NCI-H2171 treated with DMSO at 0.1 percent for 48 hours (cell line): ENCODE measurements around the gene XPO6.
A peak's percentile ranks its signal among the peaks of the same experiment; 100 is the strongest.

Experiments
- DNase-seq: peaks from one replicate; lab custom pipeline; 2025; lab: John Stamatoyannopoulos, UW

XPO6 gene

GRCh38 chr16:28182801-28183200 lies 29.0 kb downstream of the XPO6 start:
- no peak for DNase-seq

DNA sequence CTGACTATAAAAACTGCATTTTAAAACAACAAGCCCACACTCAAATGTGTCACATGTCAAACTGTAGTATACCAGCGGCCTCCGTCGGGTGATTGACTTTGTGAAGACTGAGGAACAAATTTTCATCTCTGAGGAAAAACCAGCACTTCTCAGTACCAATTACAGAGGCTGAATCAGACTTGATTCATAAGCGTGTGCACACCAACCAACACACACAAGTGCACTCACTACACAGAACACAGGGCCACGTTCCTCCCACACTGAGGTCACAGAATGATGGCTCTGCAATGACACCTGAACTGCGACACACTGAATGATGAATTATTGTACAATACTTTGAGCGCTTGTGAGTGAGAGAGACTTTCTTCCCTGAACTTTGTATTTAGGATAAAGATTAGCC lies 29.6 kb downstream of the XPO6 start:
- DNase-seq, result no peak

DNA sequence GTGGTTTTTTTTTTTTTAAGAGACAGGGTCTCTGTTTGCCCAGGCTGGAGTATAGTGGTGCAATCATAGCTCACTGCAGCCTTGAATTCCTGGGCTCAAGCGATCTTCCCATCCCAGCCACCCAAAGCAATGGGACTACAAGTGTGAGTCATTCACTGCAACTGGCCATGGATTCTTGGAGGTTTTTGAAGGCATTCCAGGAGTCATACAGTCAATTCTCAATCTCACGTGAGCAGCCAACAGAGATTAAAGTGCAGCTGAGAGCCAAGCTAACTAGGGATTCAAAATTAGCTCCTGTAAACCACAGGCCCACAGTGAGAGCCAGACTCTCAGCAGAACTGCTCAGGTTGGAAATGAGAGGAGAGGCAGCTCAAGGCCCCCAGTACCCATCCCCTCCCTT lies 30.2 kb downstream of the XPO6 start:
- no peak for DNase-seq

DNA sequence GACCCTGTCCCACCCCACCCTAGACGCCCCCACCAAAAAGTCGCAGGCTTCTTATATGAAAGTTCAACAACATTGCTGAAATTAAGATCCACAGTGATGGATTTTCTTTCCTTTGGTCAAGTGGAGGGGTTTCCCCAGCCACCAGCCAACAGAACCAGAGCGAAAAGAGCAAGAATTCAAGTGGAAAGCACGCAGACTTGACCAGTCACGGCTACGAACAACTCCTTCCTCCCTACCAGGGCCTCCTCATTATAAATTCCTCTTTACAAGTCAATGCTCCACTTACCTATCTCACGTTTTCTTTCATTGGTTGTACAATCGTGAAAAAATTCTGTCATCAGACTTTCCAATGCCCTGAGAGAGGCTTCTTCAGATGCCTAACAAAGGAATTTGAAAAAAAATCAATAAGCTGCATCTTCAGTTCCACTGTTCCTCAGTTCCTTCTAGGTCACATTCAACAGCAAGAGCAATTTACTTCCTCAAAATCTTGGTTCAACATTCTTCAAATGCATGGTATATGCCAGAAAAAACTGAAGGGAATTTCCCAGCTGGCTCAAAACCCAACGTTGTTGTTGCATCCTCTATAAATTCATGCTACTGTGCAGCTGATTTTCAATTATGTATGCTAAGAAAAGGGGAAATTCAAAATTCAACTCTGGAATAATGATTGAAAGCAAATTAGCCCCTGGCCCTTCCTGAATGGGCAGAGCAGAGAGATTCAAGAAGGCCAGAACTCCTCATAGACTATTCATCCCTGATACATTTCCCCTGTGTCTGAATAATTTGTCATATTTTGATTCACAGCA lies 30.9 kb downstream of the XPO6 start:
- DNase-seq, result no peak

DNA sequence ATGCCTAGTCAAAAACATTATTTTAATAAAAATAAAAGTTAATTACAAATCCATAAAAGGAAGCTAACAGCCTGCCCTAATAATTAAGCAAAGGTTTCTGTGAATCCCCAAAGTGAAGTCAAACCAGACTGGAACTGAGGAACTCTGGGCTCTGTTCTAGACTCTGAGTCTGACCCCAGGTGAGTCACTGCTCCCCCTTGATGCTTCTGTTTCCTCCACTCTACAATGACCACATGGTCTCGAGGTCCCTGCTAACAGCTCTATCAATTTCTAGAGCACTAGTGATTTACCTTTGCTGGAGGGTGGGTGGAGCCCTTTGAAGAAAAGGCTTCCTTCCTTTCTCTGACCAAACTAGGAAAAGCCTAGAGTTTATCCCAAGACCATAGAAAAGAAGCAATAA lies 32.4 kb downstream of the XPO6 start:
- DNase-seq, result no peak

- no peak for DNase-seq
These were observed 36.0 kb downstream of the XPO6 start for GRCh38 chr16:28175715-28176114.

DNA sequence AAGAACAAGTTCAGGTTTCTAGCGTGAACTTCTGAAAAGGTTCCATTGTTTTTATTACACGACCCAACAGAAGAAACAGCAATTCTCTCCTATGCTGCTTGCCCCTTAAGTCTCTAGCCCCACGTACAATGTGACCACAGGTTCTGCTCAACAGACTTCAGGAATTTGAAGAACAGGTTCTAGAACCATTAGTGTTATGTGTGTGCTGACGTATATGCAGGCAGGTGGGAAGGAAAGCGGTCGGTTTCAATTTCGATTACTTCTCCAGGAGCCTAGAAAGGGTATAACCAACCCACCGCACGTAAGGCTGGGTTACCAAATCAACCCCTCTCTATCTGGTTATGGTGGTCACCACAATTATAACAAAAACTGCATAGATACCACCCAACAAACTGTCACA lies 39.4 kb downstream of the XPO6 start:
- DNase-seq, result no peak

DNA sequence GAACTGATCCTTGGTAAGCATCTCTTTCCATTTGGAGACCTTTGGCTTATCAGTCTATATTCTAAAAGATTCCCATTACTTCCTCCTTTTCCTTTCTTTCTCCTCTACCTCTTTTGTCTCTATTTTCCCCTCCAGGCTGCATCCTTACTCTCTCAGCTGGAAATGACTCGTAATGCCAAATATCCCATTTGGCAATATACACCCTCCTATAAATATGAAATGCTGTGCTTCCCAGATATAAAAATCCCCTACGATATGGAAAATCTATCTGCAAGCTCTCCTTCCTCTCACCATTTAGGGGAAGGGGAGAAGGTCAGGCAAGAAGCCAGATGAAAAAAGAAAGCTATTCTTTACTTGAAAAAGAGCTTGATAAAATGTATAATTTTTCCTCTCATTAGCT lies 39.9 kb downstream of the XPO6 start:
- DNase-seq, result no peak

- DNase-seq, result no peak
These were observed 42.7 kb downstream of the XPO6 start for GRCh38 chr16:28168991-28169554.

DNA sequence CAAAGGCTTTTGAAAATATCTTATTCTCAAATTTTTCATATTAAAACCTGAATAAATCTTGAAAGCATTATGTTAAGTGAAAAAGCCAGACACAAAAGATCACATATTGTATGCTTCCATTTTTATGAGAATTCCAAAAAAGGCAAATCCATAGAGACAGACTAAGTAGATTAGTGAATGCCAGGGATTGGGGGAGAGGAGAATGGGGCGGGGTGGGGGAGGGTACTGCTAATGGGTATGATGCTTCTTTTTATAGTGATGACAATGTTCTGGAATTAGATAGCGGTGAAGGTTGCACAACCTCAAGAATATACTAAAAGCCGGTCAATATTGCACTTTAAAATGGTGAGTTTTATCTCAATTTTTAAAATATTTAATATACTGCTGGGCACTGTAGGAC lies 44.0 kb downstream of the XPO6 start:
- DNase-seq, result no peak

GRCh38 chr16:28167221-28167620 lies 44.5 kb downstream of the XPO6 start:
- DNase-seq, result no peak

DNA sequence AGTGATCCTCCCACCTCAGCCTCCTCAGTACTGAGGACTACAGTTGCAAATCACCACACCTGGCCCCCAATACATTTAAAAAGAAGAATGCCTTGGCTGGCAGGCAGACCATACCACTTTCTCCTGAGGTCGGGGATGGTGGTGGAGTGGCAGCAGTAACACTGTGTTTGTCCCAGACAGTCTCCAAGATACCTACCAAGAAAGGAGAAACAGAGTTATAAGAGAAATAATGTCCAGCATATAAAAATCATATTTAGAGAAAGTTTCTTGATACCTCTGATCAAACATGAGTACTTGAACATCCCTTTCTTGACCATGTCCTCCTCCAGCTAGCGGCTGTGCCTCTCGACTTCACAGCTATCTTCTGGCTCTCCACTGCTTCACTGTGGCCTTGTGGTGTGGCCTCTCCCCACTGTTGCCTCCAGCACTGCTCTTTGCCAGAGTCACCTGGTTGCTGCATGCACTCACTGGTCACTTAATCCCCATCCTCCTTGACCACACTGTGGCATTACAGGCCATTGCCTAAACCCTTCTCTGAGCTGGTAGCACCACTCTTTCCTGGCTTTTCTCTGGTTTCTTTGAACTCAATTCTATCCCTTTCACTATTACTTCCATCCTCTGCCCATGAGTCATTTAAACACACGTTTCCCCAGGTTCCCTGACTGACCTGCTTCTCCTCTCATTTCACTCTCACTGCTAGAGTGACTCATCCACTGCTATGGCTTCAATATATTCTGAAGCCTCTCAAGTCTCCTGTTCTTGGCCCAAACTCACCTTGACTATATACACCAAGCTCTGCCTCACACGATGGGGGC lies 45.2 kb downstream of the XPO6 start:
- DNase-seq, result no peak

- no peak for DNase-seq
These were observed 46.2 kb downstream of the XPO6 start for GRCh38 chr16:28165598-28165997.

- DNase-seq, result no peak
These were observed 47.6 kb downstream of the XPO6 start for GRCh38 chr16:28164140-28164539.

DNA sequence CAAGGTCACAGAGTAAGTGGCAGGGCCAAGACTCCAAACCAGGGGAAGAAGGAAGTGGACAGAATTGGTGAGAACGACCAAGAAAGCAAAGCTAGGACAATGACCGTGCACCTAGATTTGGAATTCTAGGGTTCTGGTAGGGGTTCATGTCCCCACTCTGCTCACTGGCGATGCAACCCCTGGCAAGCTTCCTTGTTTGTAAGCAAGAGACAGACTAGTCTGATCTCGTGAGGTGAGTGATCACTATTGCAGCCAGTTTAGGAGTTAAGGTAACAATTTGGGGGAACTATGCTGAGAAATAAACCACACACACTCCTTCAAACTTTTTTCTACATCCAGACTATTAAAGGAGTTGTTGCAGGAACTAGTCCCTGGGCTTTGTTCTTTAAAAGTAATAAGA lies 48.1 kb downstream of the XPO6 start:
- no peak for DNase-seq

GRCh38 chr16:28162326-28162877 lies 49.4 kb downstream of the XPO6 start:
- DNase-seq, result no peak

- no peak for DNase-seq
These were observed 50.1 kb downstream of the XPO6 start for GRCh38 chr16:28161626-28162025.

DNA sequence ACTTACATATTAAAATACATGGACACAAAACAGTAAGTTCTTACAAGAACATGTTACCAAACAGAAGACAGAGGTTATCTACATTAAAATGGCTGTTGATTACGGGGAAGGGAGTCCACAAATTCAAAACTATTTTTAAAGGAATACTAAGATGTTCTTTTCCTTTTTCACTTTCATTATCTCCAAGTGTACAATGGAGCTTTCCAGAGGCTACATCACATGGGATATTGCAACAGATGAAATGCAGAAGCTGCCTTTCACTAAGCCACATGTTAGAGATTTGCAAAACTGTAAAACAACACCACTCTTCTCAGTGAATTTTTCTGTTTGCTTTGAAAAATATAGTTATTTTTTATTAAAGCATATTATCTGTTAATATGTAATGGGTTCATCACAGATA lies 53.6 kb downstream of the XPO6 start:
- DNase-seq, result no peak

DNA sequence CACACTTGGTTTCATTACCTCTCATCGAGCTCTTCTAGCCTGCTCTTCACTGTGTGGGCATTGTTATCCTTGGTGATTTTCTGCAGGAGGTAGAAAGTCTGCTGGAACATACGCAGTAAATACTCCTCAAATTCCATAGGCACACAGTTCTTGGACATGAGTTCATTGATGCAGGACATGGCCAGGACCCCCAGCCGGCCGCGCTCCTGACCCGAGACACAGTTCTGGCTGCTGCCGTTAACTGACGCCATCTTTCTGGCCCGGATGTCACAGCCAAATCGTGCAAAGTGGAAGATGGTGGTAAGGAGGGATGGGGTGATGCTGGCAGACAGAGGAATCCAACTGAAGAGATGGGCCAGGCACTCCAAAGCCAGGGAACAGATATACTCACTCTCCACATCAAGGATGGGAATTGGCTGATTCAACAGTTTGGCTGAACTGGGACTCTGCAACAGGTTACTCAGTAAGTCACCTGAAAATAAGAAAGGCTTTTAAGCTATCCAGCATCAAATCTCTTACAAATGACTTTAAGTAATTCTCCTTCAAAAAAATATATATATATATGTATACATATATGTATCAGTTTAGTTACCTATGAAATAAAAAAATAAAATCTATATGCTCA lies 55.6 kb downstream of the XPO6 start:
- no peak for DNase-seq

GRCh38 chr16:28155293-28155692 lies 56.5 kb downstream of the XPO6 start:
- peak; percentile 11 for DNase-seq

DNA sequence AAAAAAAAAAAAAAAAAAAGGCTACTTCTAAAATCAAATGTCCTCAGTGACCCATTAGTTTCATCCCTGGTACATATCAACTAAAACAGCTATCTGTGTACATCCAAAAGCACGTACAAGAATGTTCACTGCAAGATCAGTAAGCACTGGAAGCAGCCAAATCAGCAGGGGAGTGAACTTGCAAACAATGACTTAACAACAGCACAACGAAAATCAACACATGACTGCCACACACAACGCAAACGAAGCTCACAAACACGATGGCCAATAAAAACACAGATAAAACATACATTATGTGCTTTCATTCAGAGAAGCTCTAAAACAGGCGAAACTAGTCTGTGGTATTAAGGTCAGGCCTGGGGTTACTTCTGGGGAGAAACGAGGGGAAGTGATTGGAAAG lies 60.6 kb downstream of the XPO6 start:
- DNase-seq, result no peak
